ENCODE measurements around the gene ANKRD66. TPM values are rescaled to one million over a fixed set of nuclear protein-coding genes. Genes with fewer than 3 reads are reported as not detected.

The ANKRD66 gene
- total and polyA plus RNA-seq, 8 donors, result 0.73 to 20.5 TPM; not detected in 6

DNA sequence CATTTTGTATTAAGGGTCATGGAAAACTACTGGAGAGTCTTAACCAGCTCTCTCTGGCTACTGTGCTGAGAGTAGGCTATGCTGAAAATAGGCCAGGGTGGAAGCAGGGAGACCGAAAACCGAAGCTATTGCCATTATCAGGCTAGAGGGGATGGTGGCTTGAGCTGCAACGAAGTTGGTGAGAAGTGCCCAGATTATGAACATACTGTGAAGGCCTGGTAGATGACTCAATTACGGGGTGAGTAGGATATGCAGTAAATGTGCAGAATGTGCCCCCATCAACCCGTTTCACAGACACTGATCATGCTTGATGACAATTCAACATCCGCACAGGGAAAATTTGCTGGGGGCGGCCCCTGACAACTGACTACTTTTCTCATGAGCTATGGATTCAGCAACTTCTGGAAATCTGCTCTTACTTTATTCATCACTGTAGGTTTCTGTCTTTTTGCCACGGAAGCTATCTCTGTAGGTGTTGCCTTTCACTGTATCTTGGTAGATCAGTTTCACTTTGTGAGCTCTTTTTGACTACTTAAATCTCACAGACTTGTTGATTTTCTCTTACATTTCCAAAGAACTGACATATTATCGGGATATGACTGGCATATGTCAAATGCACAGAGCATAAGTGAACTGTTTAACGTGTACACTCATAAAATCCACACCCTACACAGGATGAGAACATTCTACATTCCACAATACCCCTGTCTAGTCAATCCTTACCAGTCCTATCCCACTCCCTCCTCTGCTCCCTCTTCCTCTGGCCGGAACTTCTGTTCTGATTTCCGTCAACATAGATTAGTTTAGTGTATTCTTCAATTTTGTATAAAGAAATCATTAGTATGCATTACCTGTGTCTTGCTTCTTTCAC is 31.0 kb downstream of the ANKRD66 start:
- intact Hi-C loops (cut with DNase I; ENCODE audit: low total_unique reads), result no loop called here
- Histone ChIP-seq H3K4me3 (no peak overlapping the region), H3K27me3 (no peaks in the 10 kb centered on the region), H3K9me3 (no peaks in the 10 kb centered on the region), H3K4me1 (no peaks in the 10 kb centered on the region), H3K36me3 (no peaks in the 10 kb centered on the region), H3K27ac (no peak overlapping the region)
- no peak for DNase-seq
- 81 to 86% (median 82%) methylated on average over 12 of the region's 12 CpGs for WGBS, 5 donors
- TF ChIP-seq, protein P1, sequence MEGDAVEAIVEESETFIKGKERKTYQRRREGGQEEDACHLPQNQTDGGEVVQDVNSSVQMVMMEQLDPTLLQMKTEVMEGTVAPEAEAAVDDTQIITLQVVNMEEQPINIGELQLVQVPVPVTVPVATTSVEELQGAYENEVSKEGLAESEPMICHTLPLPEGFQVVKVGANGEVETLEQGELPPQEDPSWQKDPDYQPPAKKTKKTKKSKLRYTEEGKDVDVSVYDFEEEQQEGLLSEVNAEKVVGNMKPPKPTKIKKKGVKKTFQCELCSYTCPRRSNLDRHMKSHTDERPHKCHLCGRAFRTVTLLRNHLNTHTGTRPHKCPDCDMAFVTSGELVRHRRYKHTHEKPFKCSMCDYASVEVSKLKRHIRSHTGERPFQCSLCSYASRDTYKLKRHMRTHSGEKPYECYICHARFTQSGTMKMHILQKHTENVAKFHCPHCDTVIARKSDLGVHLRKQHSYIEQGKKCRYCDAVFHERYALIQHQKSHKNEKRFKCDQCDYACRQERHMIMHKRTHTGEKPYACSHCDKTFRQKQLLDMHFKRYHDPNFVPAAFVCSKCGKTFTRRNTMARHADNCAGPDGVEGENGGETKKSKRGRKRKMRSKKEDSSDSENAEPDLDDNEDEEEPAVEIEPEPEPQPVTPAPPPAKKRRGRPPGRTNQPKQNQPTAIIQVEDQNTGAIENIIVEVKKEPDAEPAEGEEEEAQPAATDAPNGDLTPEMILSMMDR (IDR thresholded peaks at IDR 0.05), result no peak
- TF ChIP-seq EP300 (IDR thresholded peaks at IDR 0.05) (no peak), POLR2A (IDR thresholded peaks at IDR 0.05) (no peak), POLR2AphosphoS5 (IDR thresholded peaks at IDR 0.05) (no peak)

DNA sequence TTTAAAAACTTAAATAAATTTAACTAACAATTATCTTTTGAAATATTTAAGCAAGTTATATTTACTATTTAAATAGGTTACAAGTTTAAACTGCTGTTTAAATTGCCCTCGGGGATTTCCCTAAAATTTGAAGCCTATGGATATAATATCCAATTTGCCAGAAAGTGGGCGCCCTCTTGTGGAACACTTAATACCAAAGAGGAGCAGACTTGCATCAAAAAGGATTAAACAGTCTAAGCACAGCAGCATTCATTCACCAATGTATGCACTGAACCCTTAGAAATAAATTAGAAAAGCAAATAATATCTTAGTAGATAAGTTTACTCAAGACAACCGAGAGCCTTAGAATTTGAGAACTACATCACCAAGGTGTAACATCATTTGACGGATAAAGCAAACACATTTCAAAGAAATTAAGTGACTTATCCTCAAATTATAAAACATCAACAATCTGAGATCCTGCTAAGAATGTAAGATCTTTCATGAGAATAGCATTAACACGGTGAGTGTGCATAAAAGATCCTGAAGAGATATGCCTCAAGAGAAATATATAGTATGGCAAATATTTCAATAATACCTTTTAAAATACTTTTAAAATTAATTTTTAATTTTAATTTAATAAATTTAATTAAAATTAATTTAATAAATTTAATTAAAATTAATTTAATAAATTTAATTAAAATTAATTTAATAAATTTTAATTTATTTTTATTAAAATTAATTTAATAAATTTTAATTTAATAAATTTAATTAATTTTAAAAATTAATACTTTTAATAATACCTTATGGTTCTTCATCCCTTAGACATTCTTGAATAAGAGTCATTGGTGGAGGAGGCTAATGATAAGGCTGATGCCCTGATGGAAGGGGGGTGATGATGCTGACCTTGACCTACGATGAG is 35.0 kb downstream of the ANKRD66 start:
- intact Hi-C loops (cut with DNase I; ENCODE audit: low total_unique reads), result no loop called here

DNA sequence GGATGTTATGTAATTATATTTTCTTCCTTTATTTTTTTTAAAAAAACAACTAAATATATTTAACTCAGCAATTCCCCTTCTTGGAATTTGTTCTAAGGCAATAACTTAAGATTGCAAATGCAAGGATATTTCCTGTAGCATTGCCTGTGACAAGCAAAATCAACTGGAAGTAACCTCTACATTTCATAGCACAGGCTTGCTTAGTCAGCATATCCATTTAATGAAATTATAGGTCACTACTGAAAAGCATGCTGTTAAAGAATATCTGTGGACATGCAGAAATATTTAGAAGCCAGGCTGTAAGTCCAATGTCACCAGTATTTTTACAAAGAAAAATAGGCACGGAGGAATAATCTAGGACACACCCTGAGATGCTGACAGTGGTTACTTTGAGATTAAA is 37.8 kb downstream of the ANKRD66 start:
- TF ChIP-seq POLR2A (IDR thresholded peaks at IDR 0.05) (no peak), POLR2AphosphoS5 (IDR thresholded peaks at IDR 0.05) (no peak)
- TF ChIP-seq, protein P1 (IDR thresholded peaks at IDR 0.05), result no peak
- H3K9me3 ChIP-seq, result no peaks in the 10 kb centered on the region
- WGBS, 5 donors, result 60 to 77% (median 71%) methylated on average over 1 of the region's 1 CpG
- H3K27ac ChIP-seq, result no peak overlapping the region
- intact Hi-C loops (cut with DNase I; ENCODE audit: low total_unique reads), result no loop called here
- no peak overlapping the region for H3K4me3 ChIP-seq
- H3K4me1 ChIP-seq, result no peaks in the 10 kb centered on the region
- DNase-seq, result no peak
- H3K27me3 ChIP-seq, result no peaks in the 10 kb centered on the region
- no peaks in the 10 kb centered on the region for H3K36me3 ChIP-seq

More for the DNA sequence above, 35.0 kb downstream of the ANKRD66 start:
- H3K4me1 ChIP-seq, result no peaks in the 10 kb centered on the region
- H3K27ac ChIP-seq, result no peak overlapping the region
- H3K36me3 ChIP-seq, result no peaks in the 10 kb centered on the region
- DNase-seq, result peak; percentile 45 to 85
- no peaks in the 10 kb centered on the region for H3K9me3 ChIP-seq
- no peak overlapping the region for H3K4me3 ChIP-seq
- H3K27me3 ChIP-seq, result no peaks in the 10 kb centered on the region
- WGBS, 5 donors, result 31 to 35% (median 33%) methylated on average over 6 of the region's 6 CpGs
- TF ChIP-seq, protein P1 (IDR thresholded peaks at IDR 0.05), result peak in 4 of 7 experiments; percentile 32 to 63 (median 42)
- no peak for TF ChIP-seq EP300 (IDR thresholded peaks at IDR 0.05)
- TF ChIP-seq POLR2A (IDR thresholded peaks at IDR 0.05), result no peak

DNA sequence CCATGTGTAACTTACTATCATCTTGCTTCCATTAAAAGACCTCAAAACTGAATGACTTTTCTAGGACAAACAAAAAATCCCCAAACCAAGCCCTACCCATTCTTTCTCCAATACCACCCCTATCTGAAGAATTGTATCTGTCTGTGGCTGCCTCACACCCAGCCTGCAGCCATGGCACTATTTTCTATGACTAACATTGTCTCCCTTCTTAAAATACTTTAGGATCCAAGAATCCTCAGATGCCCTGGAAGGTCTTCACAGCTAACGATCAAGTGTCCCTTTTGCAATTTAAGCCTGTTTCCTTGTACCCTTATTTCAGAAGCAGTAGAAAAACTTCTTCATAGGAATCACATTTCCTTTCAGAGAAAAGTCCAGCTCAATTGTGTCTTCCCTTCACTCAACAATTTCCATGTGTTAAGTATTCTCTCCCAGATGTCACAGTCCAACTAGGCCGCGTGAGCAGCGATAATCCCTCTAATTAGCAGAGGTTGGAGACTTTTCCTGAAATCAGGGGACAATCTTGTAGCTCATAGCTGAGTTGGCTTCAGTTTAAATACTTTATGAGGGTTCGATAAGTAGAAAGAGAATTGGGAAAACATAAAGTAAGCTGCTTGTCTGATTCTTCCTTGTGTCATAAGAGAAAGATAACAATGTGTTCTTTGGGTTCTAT is 41.3 kb downstream of the ANKRD66 start:
- TF ChIP-seq EP300 (IDR thresholded peaks at IDR 0.05) (no peak), POLR2AphosphoS5 (IDR thresholded peaks at IDR 0.05) (no peak), POLR2A (IDR thresholded peaks at IDR 0.05) (no peak)
- TF ChIP-seq, protein P1 (IDR thresholded peaks at IDR 0.05), result no peak
- Histone ChIP-seq H3K4me1 (no peaks in the 10 kb centered on the region), H3K27me3 (no peaks in the 10 kb centered on the region), H3K9me3 (no peaks in the 10 kb centered on the region), H3K36me3 (no peaks in the 10 kb centered on the region), H3K4me3 (no peak overlapping the region), H3K27ac (no peak overlapping the region)
- 84 to 97% (median 93%) methylated on average over 5 of the region's 5 CpGs for WGBS, 5 donors
- DNase-seq, result no peak
- intact Hi-C loops (cut with DNase I; ENCODE audit: low total_unique reads), result no loop called here

All from stomach (tissue), 9 donors.